ENCODE data around the gene PIP4K2A.

Gene PIP4K2A

DNA sequence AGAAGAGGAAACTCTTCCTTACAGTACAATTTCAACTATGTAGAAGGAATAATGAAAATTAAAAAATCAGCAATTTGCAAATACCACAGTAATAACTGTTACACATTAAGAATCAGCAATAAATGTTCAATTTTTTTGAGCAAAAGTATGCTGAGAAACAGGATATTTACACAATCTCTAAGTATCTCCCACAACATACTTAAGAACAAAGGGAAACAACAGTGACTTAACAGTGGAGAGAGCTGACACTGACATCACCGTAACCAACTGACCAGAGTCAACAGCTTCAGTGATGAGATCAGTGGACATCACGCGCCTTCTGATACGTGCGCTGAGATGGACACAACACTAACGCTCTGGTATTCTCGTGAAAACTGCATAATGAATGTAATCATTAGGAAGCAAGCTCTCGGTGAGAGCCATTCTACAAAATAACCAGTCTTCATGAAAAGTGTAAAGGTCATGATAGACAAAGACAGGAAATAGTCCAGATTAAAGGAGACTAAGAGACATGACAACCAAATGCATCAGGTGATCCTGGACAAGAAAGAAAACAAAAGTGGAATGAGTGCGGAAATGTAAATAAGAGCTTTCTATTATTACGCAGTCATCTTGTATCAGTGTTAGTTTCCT lies 82.6 kb downstream of the PIP4K2A start:
- no peaks in the 10 kb centered on the region for H3K27me3 ChIP-seq (ENCODE audit: low read length)
- no peak overlapping the region for H3K4me3 ChIP-seq (ENCODE audit: insufficient read depth, low read length, poor library complexity, severe bottlenecking)
- peaks cover 17% of the 10 kb centered on the region for H4K20me1 ChIP-seq (ENCODE audit: low read depth, low read length)
- H3F3A ChIP-seq (ENCODE audit: insufficient read depth), result no peaks in the 10 kb centered on the region
- TF ChIP-seq EZH2phosphoT487 (conservative IDR thresholded peaks at IDR 0.05; ENCODE audit: low read length), result no peak
- TF ChIP-seq, protein P1, sequence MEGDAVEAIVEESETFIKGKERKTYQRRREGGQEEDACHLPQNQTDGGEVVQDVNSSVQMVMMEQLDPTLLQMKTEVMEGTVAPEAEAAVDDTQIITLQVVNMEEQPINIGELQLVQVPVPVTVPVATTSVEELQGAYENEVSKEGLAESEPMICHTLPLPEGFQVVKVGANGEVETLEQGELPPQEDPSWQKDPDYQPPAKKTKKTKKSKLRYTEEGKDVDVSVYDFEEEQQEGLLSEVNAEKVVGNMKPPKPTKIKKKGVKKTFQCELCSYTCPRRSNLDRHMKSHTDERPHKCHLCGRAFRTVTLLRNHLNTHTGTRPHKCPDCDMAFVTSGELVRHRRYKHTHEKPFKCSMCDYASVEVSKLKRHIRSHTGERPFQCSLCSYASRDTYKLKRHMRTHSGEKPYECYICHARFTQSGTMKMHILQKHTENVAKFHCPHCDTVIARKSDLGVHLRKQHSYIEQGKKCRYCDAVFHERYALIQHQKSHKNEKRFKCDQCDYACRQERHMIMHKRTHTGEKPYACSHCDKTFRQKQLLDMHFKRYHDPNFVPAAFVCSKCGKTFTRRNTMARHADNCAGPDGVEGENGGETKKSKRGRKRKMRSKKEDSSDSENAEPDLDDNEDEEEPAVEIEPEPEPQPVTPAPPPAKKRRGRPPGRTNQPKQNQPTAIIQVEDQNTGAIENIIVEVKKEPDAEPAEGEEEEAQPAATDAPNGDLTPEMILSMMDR (IDR thresholded peaks at IDR 0.05; ENCODE audit: insufficient read depth, low read length, poor library complexity, severe bottlenecking), result no peak
- H3K9me3 ChIP-seq (ENCODE audit: insufficient read depth, low read length), result no peaks in the 10 kb centered on the region
- no peaks in the 10 kb centered on the region for H3K9me2 ChIP-seq (replicated peaks; ENCODE audit: insufficient read depth, low read length)
- H2AFZ ChIP-seq (ENCODE audit: low read depth, low read length, severe bottlenecking), result no peak overlapping the region
- H3K36me3 ChIP-seq (ENCODE audit: low read length), result no peaks in the 10 kb centered on the region
- H3K4me2 ChIP-seq (ENCODE audit: low read depth, low read length, poor library complexity, severe bottlenecking), result no peak overlapping the region
- peaks cover 30% of the 10 kb centered on the region for H3K79me2 ChIP-seq (ENCODE audit: insufficient read depth, low read length)
- no peak overlapping the region for H3K9ac ChIP-seq (ENCODE audit: low read length)
- no peak overlapping the region for H3K27ac ChIP-seq (ENCODE audit: low read depth, low read length)

DNA sequence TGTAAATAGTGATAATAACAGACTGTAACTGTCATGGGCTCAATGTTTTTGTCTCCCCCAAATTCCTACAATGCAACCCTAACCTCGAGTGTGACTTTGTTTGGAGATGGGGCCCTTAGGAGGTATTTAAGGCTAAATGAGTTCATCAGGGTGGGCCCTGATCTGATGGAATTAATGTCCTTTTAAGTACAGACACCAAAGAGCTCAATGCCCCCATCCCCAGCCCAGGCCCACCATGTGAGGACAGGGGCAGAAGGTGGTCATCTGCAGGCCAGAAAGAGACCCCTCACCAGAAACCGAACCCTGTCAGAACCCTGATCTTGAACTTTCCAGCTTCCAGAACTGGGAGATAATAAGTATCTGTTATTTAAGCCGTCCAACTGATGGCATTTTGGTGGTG lies 83.2 kb downstream of the PIP4K2A start:
- H2AFZ ChIP-seq (ENCODE audit: low read depth, low read length, severe bottlenecking), result no peak overlapping the region
- H3K9me2 ChIP-seq (replicated peaks; ENCODE audit: insufficient read depth, low read length), result no peaks in the 10 kb centered on the region
- peaks cover 31% of the 10 kb centered on the region for H3K79me2 ChIP-seq (ENCODE audit: insufficient read depth, low read length)
- H3K9ac ChIP-seq (ENCODE audit: low read length), result no peak overlapping the region
- H3K27ac ChIP-seq (ENCODE audit: low read depth, low read length), result no peak overlapping the region
- TF ChIP-seq, protein P1 (IDR thresholded peaks at IDR 0.05; ENCODE audit: insufficient read depth, low read length, poor library complexity, severe bottlenecking), result no peak
- TF ChIP-seq EZH2phosphoT487 (conservative IDR thresholded peaks at IDR 0.05; ENCODE audit: low read length), result no peak
- H3K27me3 ChIP-seq (ENCODE audit: low read length), result no peaks in the 10 kb centered on the region
- peaks cover 17% of the 10 kb centered on the region for H4K20me1 ChIP-seq (ENCODE audit: low read depth, low read length)
- no peaks in the 10 kb centered on the region for H3K9me3 ChIP-seq (ENCODE audit: insufficient read depth, low read length)
- no peaks in the 10 kb centered on the region for H3F3A ChIP-seq (ENCODE audit: insufficient read depth)
- H3K4me3 ChIP-seq (ENCODE audit: insufficient read depth, low read length, poor library complexity, severe bottlenecking), result no peak overlapping the region
- H3K4me2 ChIP-seq (ENCODE audit: low read depth, low read length, poor library complexity, severe bottlenecking), result no peak overlapping the region
- no peaks in the 10 kb centered on the region for H3K36me3 ChIP-seq (ENCODE audit: low read length)

DNA sequence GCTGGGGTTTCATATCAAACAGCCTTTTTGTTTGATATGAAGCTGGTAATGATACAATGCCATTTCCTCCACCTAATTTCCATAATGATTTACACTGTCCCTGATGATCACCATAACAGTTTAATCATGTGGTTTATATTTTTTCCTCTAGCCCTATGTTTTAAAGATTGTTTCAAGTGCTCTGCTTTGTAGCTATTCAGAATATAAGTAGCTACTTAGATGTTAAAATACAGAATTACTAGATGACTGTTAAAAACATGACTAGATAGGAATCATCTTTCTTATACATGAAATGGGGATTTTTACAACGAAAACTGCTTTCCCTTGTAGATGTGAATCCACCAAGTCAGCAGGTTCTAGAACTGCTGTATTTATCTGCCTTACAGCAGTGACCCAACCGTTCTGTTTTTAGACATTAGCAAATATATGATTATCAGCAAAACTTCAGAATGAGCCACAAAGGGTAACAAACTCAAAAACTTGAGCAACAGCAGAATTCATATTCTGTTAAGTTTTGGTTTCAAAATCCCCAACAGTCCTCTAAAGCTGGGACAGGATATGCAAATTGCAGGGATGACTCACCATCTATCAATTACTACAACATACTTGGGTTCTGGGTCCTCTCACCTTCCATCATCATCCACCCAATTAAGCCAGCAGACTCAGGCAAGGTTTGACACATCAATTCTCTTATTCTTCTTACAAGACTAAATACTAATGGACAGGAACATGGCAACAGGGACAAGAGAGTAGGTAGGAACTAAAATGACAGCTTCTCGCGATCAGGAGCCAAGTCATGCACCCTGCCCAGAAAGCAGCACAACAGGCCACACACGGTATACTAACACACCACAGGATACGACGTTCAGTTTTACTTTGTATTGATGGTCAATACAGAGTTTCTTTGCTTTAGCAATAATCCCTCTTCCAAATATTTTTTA lies 83.9 kb downstream of the PIP4K2A start:
- Histone ChIP-seq H3K36me3 (ENCODE audit: low read length) (no peaks in the 10 kb centered on the region), H3F3A (ENCODE audit: insufficient read depth) (no peaks in the 10 kb centered on the region), H3K27me3 (ENCODE audit: low read length) (no peaks in the 10 kb centered on the region), H4K20me1 (ENCODE audit: low read depth, low read length) (peaks cover 17% of the 10 kb centered on the region), H2AFZ (ENCODE audit: low read depth, low read length, severe bottlenecking) (no peak overlapping the region), H3K4me2 (ENCODE audit: low read depth, low read length, poor library complexity, severe bottlenecking) (no peak overlapping the region), H3K4me3 (ENCODE audit: insufficient read depth, low read length, poor library complexity, severe bottlenecking) (no peak overlapping the region), H3K9me3 (ENCODE audit: insufficient read depth, low read length) (no peaks in the 10 kb centered on the region), H3K79me2 (ENCODE audit: insufficient read depth, low read length) (peaks cover 32% of the 10 kb centered on the region), H3K27ac (ENCODE audit: low read depth, low read length) (no peak overlapping the region), H3K9ac (ENCODE audit: low read length) (no peak overlapping the region), H3K9me2 (replicated peaks; ENCODE audit: insufficient read depth, low read length) (no peaks in the 10 kb centered on the region)
- no peak for TF ChIP-seq EZH2phosphoT487 (conservative IDR thresholded peaks at IDR 0.05; ENCODE audit: low read length)
- TF ChIP-seq, protein P1 (IDR thresholded peaks at IDR 0.05; ENCODE audit: insufficient read depth, low read length, poor library complexity, severe bottlenecking), result no peak
